GM21723 (cell line): Measurements from ENCODE around the gene COL6A3.

Source experiments
- ATAC-seq: cut with Tn5 transposase; IDR thresholded peaks from one replicate; pipeline ENCODE4 v1.9.1; 2021; ENCODE audit warnings: mild to moderate bottlenecking, moderate library complexity; ENCODE audit not compliant: unreplicated experiment

The COL6A3 gene, protein sequence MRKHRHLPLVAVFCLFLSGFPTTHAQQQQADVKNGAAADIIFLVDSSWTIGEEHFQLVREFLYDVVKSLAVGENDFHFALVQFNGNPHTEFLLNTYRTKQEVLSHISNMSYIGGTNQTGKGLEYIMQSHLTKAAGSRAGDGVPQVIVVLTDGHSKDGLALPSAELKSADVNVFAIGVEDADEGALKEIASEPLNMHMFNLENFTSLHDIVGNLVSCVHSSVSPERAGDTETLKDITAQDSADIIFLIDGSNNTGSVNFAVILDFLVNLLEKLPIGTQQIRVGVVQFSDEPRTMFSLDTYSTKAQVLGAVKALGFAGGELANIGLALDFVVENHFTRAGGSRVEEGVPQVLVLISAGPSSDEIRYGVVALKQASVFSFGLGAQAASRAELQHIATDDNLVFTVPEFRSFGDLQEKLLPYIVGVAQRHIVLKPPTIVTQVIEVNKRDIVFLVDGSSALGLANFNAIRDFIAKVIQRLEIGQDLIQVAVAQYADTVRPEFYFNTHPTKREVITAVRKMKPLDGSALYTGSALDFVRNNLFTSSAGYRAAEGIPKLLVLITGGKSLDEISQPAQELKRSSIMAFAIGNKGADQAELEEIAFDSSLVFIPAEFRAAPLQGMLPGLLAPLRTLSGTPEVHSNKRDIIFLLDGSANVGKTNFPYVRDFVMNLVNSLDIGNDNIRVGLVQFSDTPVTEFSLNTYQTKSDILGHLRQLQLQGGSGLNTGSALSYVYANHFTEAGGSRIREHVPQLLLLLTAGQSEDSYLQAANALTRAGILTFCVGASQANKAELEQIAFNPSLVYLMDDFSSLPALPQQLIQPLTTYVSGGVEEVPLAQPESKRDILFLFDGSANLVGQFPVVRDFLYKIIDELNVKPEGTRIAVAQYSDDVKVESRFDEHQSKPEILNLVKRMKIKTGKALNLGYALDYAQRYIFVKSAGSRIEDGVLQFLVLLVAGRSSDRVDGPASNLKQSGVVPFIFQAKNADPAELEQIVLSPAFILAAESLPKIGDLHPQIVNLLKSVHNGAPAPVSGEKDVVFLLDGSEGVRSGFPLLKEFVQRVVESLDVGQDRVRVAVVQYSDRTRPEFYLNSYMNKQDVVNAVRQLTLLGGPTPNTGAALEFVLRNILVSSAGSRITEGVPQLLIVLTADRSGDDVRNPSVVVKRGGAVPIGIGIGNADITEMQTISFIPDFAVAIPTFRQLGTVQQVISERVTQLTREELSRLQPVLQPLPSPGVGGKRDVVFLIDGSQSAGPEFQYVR (N-terminal part only)

DNA sequence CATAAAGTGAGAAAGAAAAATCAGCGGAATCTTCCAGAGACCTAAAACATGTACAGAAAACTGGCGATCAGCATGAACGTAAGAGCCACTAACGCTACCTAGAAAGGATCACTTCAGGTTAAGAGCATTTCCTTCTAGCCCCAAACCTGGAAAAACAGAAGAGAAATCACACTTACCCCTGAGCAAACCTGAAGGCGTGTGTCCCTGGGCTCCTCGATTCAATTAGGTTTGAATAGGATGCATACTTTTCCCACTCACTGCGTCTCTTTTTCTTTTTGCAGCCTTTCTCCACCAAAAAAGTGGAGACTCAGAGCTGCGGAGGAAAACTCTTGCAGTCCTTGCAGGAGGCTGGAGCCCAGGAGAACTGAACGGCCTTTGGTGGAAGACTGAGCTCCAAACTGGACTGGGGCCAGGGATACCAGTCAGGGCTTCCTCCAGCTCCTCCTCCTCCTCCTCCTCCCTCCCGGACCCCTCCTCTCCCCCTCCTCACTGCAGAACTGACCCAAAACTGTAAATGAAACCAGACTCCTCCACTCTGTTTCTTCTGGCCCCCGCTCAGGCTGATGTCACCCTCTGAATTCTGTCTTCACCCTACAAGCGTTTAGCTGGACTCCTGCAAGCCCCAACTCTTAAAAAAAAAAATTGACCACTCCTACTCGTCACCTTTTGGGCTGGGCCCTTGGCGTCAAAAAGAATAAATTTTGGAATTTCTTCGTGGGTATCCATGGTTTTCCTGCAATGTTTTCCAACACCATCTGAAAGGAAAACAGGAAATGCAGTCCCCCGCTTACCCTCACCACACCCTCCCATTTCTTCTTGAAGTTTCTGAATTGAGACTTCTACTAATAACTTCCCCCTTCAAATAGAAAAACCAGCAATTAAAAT is at the start of gene COL6A3:
TSS of gene COL6A3 (minus strand) at position 388 of the 885 bp plus-strand sequence. CDS start 17,347 bp downstream, outside the sequence.
- no peak for ATAC-seq

DNA sequence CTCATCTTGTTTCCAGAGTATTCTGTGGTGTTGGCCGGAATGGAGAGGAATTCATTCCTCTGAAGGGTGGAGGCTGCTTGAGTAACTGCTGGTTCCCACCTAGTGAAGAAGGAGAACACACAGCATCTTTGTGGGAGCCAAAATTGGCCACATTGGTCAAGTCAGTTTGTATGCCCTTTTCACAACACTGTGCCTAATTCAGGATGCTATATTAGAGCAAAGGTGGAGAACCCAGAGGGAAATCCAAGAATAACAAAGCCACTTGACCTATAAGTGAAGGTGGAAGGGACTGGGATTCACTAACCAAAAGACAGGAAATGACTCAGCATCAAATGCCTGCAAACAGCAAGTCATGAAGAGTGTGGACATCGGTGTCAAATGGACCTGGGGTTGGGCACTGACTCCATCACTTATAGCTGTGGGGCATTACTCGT is 45.8 kb upstream of the COL6A3 start:
- no peak for ATAC-seq

DNA sequence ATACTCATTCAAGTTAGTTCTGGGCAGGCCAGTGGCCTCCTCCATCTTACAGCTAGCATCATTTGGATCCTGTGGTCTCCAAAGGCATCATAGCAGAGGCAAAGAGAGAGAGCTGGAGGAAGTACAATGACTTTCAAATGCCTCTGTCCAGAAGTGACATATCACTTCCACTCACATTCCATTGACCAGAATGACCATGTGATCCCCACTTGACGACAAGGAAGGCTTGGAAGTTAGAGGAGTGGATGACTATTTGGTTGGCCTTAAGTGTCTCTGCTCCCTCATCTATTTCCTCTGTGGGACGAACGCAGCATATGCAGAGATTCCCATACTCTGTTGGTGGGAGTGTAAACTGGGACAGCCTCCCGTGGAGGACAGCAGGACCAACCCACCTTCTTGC is 45.3 kb upstream of the COL6A3 start:
- ATAC-seq = no peak

DNA sequence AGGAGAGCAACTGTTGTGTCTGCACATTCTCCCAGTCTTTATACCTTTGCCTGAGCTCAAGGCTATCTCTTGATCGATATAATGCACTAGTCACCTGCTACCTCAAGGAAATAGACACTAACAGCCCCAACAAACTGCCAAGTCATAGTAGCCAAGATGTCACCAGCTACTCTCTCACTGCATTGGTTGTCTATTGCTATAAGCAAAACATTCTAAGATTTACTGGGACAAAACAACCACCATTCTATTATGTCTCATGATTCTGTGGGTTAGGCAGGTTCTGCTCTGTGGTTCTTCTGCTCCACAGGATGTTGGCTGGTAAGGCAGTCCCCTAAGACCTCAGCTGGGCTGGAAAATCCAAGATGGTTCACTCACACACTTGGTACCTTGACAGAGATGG is 44.6 kb upstream of the COL6A3 start:
- ATAC-seq = no peak

DNA sequence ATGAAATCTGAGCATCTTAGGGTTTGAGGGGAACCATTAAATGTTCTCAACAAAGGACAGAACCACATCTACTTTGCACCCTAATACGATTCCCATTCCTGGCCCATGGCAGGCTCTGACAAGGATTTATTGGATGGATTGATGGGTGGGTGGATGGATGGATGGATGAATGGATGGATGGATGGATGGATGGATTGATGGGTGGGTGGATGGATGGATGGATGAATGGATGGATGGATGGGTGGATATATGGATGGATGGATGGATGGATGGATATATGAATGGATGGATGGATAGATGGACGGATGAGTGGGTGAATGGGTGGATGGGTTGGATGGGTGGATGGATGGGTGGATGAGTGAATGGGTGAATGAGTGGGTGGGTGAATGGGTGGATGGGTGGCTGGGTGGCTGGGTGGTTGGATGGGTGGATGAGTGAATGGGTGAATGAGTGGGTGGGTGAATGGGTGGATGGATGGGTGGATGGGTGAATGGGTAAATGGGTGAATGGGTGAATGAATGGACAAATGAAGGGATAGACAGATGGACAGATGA is 43.5 kb upstream of the COL6A3 start:
- no peak for ATAC-seq

DNA sequence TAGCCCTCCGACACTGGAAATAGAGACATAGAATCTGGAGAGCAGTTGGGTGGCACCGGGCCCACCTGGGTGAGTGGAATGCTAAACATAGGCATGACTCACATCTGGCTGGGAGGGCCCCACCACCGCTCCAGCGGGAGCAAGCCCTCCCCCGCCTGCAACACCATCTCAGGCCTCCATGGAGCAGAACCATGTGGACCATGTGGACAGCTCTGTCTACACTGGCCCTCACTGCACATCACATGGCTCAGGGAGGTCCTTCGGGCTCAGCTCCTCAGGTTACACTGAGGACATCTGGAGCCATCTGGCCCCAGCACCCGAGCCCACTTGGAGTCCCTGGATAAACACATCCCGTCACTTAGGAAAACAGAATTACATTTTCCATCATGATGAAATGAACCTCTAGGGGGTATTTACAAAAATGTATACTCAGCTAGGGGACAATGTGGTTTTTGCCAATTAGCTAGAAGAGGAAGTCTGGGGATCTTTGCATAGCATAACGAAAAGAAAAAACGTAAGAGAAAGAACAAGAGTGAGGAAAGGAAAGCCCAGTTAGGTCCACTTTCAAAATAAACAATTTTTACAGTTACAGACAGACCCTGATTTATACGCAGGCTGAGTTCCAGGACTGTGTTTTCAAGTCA is 42.4 kb upstream of the COL6A3 start:
- ATAC-seq = no peak

DNA sequence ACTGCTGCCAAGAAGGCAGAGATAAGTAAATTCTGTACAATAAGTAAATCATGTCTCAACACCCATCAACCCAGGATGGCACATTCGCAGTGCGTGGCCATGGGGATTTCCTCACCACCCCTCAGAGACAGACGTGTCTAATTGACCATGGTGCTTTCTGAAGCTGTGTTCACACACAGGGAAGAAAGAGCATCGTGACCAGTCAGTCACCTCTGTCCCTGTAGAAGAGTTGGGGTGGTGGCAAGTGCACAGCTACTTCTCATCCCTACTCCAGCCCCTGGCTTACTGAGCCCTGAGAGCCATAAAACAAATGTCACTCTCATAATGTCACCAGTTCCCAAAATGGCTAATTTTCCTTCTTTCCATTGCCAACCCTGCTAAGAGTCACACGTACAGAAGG is 41.8 kb upstream of the COL6A3 start:
- ATAC-seq = no peak

DNA sequence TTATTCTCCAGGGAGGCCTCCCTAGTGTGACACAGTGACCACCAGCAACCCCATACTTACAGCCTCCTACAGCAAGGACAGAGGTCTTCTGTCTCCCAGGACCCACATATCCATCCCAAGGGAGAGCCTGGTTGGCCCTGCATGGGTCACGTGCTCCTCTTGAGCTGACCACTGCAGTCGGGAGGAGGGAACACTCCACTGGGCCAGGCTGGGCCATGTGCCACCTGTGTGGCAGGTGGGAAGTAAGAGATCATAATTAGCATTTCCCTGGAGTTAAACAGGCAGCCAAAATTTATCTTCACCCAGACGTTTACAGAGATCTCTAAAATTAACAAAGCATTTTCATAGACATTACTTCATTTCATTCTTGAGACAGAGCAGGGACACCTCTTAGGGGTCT is 39.7 kb upstream of the COL6A3 start:
- ATAC-seq = no peak

DNA sequence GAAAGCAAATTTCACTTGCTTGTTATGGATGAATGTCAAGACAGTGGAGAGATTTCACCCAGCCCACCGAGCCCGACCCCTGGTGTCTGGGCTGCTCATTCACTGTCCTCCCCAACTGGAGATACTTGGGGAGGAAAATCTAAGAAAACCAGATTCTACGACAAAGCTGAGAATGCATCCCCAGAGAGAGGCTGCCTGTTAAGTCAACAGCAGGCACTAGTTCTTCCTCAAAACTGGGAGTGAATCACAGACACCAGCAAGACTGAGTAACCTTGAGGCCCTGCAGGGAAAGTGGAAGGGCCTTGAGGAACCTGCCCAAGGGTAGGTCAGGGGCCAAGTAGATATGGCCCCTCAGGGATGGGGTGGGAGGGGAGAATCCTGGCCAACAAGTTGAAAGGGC is 38.9 kb upstream of the COL6A3 start:
- no peak for ATAC-seq

DNA sequence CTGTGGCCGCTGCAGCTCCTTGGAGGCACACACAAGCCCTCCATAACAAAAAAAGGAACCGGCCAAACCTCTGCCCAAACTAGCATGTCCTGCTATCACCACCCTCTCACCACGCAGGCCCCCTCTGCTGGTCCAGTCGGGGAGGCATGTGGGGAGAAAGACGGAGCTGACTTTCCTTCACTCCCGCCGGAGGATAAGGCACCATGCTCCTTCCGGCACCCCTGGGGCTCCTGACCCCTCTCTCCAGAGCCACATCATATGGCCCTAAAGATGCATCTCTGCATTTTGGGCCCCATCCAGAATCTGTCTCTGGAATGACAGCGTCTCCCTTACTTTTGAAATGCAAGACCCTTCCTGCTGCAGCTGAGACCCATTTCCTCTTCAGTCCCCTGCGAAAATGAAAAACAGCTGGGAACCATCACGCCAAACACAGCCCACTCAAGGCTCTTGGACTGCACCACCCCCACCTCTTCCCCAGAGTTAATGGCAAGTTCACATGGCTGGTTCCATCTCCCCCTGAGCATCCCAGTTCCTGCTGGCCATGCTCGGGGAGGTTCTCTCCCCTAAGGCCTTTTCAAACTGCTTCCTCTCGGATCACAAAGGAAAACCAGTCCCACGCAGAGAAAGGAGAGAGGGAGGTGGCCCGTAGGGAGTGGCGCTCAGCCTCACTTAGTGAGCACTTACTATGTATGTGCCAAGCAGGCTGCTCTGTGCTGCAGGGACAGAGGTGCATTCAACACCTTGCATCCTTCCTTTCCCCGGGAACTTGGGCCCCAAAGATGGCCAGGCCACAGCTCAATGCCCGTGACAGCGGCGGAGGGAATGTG is 37.9 kb upstream of the COL6A3 start:
- no peak for ATAC-seq

DNA sequence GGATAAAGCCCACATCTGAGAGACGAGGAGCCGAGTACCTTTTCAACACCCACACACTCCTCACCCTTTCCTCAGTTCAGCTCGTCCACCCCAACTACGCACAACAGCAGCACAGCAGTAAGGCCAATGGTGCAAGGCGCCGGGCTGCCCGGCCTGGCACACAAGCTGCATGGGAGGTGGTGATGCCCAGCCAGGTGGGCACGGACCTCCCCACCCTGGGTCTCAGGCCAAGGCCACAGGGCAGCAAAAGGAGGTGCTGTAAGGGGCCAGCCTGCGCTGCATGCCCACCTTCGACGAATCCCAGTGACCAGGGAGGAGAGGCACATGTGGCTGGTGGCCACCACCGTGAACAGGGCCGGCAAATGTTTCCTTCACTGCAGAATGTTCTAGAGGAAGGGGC is 36.6 kb upstream of the COL6A3 start:
- no peak for ATAC-seq

DNA sequence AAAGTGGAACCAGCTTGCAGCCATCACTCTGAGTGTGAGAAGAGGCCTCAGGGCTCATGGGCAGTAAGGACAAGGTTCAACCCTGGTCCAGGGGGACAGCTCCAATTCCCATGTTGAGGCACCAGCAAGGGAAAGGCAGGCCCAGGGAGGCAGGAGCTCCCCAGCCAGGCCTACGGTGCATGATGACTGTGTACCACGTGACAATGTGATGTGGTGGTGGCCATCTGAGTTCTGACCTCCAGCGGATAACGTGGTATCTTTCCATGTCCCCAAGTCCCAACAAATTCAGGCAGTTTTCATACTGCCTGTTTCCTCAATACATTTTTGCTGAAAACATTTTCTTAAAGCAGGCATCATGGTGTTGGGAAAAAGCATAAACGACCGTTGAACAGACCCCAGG is 36.1 kb upstream of the COL6A3 start:
- no peak for ATAC-seq

DNA sequence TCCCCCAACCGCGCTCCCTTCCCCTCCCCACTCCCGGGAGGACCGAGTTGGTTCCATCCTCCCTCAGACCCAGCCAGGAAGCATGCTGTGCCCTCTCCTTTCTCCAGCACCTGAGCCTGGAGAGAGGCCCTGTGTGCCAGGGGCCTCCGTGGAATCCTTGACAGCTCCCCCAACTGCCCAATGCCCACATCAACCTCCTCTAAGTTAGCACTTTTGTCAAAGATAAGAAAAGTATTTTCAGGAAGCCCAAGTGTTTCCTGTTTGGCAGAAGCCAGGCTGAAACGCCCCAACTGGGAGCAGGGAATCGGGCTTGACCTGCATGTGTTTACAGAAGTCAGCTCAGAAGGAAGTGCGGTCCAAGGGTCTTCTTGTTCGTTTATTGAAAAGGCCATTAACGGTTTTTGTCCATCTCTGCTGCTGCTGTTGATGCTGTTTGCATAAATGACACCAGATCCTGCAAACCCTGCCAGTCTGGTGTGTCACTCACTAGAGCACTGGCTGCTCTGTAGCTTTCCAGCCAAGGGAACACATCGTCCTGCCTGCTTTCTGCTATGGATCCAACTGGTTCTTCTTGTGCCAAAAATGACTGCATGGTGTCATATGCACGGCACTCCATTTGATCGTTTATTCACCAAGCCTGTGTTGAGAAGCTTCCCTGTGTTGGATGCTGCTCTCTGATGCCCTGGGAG is 35.4 kb upstream of the COL6A3 start:
- ATAC-seq = no peak

DNA sequence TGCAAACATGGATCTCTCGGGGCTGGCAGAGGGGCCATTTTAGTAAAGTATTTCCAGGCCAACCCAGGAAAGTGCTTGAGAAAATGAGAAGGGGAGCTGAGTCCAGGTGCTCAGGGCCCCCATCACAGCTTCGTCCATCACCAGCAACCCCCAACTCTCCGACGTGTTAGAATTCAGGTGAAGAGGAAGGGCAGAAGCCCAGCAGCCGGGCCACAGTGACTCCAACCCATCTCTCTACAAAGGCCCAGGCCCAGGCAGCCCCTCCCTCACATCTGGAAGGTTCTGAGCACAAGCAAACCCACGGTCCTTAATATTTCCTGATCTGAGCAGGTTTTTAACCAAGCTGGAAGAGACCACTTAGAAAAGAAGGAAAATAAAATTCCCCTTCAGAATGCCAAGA is 34.7 kb upstream of the COL6A3 start:
- ATAC-seq = no peak

DNA sequence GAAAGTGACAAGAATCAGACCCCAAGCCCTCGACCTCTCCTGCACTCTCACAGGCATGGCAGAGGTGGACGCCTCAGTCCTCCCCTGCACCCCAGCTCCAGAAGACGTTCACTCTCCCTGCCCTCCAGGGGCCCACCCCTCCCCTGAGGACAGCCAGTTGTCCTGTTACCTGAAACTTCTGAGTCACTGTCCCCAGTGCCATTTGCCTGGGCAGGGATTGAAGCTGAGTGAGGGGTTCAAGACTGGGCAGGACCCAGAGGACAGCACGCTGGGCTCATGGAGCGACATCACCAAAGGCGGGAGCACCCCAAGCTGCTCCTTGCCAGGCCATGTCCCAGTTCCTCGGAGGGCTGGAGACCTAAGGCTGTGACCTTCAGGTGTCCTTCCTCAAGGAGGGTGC is 34.2 kb upstream of the COL6A3 start:
- no peak for ATAC-seq

DNA sequence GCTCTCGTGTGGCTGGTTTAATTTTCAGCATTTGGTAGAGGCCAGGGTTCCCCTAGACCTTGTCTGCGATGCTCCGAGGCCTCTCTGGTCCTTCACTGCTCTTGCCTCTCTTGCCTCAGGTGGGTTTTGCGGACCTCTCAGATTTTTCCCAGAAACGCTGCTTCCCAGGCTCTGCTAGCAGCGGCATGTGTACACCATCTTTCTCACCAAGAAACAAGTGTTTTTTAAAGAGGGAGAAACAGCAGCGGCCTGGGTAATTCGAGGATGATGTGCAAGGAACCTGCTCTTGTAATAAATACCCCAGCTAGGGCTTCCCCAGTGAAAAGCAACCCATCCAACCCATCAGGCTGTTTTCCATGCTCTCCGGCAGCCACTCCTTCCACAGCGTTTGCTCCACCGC is 33.5 kb upstream of the COL6A3 start:
- no peak for ATAC-seq

DNA sequence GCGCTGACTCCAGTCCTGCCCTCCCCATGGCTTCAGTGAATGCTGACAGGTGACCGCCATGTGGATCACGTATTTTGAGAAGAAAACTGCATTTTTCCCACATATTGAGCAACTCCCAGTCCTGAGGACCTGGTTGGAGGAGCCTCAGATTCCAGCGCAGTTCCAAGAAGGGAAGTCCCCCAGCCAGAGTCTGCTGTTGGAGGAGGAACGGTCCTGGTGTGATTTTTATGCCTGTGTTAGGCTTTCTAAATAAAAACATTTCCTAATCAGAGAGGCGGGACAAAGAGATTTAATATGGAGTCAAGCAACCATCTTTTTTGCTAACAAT is 32.3 kb upstream of the COL6A3 start:
- no peak for ATAC-seq
